DND-41 (cell line): ENCODE measurements around the gene MAL.

ENCODE experiments used
- ATAC-seq: fragments of 200-7000 bp; cut with Tn5 transposase; 3 replicates; pipeline ENCODE4 v1.9.1; 2021; ENCODE audit warnings: low read depth; ENCODE audit not compliant: insufficient read depth
- DNase-seq: peaks from one replicate; pipeline ENCODE4 v3.0.0-alpha.2; 2020
- H2AFZ ChIP-seq: 2 replicates; pipeline ENCODE4 v1.6.0; 2012; ENCODE audit warnings: low read depth, low read length
- H3K27ac ChIP-seq: 2 replicates; pipeline ENCODE4 v1.5.1; 2012; ENCODE audit warnings: low read length, inconsistent platforms
- H3K27me3 ChIP-seq: fragments of 200-600 bp; sonication (generic); 2 replicates; pipeline ENCODE4 v1.6.0; 2012; ENCODE audit warnings: low read length, mild to moderate bottlenecking, inconsistent platforms; ENCODE audit not compliant: insufficient read depth, poor library complexity
- H3K36me3 ChIP-seq: 2 replicates; pipeline ENCODE4 v1.5.1; 2012; ENCODE audit warnings: low read length, inconsistent platforms; ENCODE audit not compliant: insufficient read depth
- H3K4me1 ChIP-seq: 2 replicates; pipeline ENCODE4 v1.5.1; 2012; ENCODE audit warnings: mild to moderate bottlenecking, low read length; ENCODE audit not compliant: insufficient read depth
- H3K4me2 ChIP-seq: 2 replicates; pipeline ENCODE4 v1.6.0; 2012; ENCODE audit warnings: mild to moderate bottlenecking, moderate library complexity, low read length, inconsistent platforms; ENCODE audit not compliant: insufficient read depth
- H3K4me3 ChIP-seq, 2 experiments: fragments of 200-600 bp in 1 of 2; shearing (Covaris generic) in 1 of 2; 2 replicates each; pipeline ENCODE4 v1.5.1; 2012 to 2016; ENCODE audit warnings: inconsistent platforms in 2 of 2, low read length in 2 of 2, mild to moderate bottlenecking in 2 of 2, low read depth in 1 of 2, moderate library complexity in 1 of 2
- H3K79me2 ChIP-seq: 2 replicates; pipeline ENCODE4 v1.6.0; 2012; ENCODE audit warnings: low read length, inconsistent platforms; ENCODE audit not compliant: insufficient read depth
- H3K9ac ChIP-seq: 2 replicates; pipeline ENCODE4 v1.6.0; 2012; ENCODE audit warnings: low read depth, mild to moderate bottlenecking, inconsistent platforms, low read length, moderate library complexity
- H3K9me3 ChIP-seq: 2 replicates; pipeline ENCODE4 v1.5.1; 2012; ENCODE audit warnings: low read length, moderate library complexity, mild to moderate bottlenecking, inconsistent platforms; ENCODE audit not compliant: insufficient read depth, severe bottlenecking
- H4K20me1 ChIP-seq: 2 replicates; pipeline ENCODE4 v1.6.0; 2012; ENCODE audit warnings: low read length; ENCODE audit not compliant: insufficient read depth
- CTCF ChIP-seq: IDR thresholded peaks from 2 replicates; pipeline ENCODE4 v1.5.1; 2012; ENCODE audit warnings: borderline replicate concordance, low read length, moderate library complexity, mild to moderate bottlenecking; ENCODE audit not compliant: poor library complexity, severe bottlenecking; ENCODE audit errors: extremely low read depth
- EZH2 ChIP-seq: IDR thresholded peaks from 3 replicates; pipeline ENCODE4 v1.6.1; 2012; ENCODE audit warnings: borderline replicate concordance, low read depth, mild to moderate bottlenecking, moderate library complexity, low read length, inconsistent platforms; ENCODE audit not compliant: severe bottlenecking

Gene MAL

GRCh38 chr2:95049683-95049955 is 24.1 kb downstream of the MAL start:
- no peak overlapping the region for H3K4me3 ChIP-seq
- no peak overlapping the region for H3K9ac ChIP-seq
- peaks cover 61% of the 10 kb centered on the region for H3K36me3 ChIP-seq
- no peaks in the 10 kb centered on the region for H3K9me3 ChIP-seq
- H3K4me1 ChIP-seq = peaks cover 3% of the 10 kb centered on the region; the same call in 1 of the 2 replicates
- no peaks in the 10 kb centered on the region for H3K27me3 ChIP-seq
- no peaks in the 10 kb centered on the region for H3K79me2 ChIP-seq
- H3K4me2 ChIP-seq = no peak overlapping the region
- H3K27ac ChIP-seq = no peak overlapping the region
- DNase-seq (no peak), ATAC-seq (no peak)
- TF ChIP-seq EZH2 (no peak), CTCF (no peak)
- H2AFZ ChIP-seq = no peak overlapping the region
- no peaks in the 10 kb centered on the region for H4K20me1 ChIP-seq

GRCh38 chr2:95049961-95050360 is 24.5 kb downstream of the MAL start:
- no peaks in the 10 kb centered on the region for H4K20me1 ChIP-seq
- DNase-seq (no peak), ATAC-seq (no peak)
- H3K9me3 ChIP-seq = no peaks in the 10 kb centered on the region
- no peaks in the 10 kb centered on the region for H3K79me2 ChIP-seq
- H3K36me3 ChIP-seq = peaks cover 59% of the 10 kb centered on the region
- no peak overlapping the region for H3K4me2 ChIP-seq
- H2AFZ ChIP-seq = no peak overlapping the region
- H3K9ac ChIP-seq = no peak overlapping the region
- TF ChIP-seq EZH2 (no peak), CTCF (no peak)
- no peak overlapping the region for H3K27ac ChIP-seq
- H3K4me1 ChIP-seq = peaks cover 3% of the 10 kb centered on the region; the same call in 1 of the 2 replicates
- H3K4me3 ChIP-seq = no peak overlapping the region
- no peaks in the 10 kb centered on the region for H3K27me3 ChIP-seq

- H3K79me2 ChIP-seq = no peaks in the 10 kb centered on the region
- H3K27ac ChIP-seq = no peak overlapping the region
- peaks cover 10% of the 10 kb centered on the region; the same call in 1 of the 2 replicates for H3K4me1 ChIP-seq
- no peak for TF ChIP-seq EZH2
- TF ChIP-seq CTCF = no peak
- no peak overlapping the region for H3K4me2 ChIP-seq
- no peak overlapping the region for H2AFZ ChIP-seq
- no peak for DNase-seq
- no peak overlapping the region for H3K4me3 ChIP-seq
- no peaks in the 10 kb centered on the region for H3K9me3 ChIP-seq
- no peaks in the 10 kb centered on the region for H3K27me3 ChIP-seq
- peaks cover 59% of the 10 kb centered on the region for H3K36me3 ChIP-seq
- no peak overlapping the region for H3K9ac ChIP-seq
- H4K20me1 ChIP-seq = no peaks in the 10 kb centered on the region
- no peak for ATAC-seq
Observed at GRCh38 chr2:95050385-95051300, 25.1 kb downstream of the MAL start.
